Central memory CD4-positive, alpha-beta T cell (primary cell): ENCODE measurements around the gene CACNA1G.

Experiments used
- DNase-seq: peaks from one replicate; pipeline ENCODE4 v3.0.0; 2022

The CACNA1G gene

DNA sequence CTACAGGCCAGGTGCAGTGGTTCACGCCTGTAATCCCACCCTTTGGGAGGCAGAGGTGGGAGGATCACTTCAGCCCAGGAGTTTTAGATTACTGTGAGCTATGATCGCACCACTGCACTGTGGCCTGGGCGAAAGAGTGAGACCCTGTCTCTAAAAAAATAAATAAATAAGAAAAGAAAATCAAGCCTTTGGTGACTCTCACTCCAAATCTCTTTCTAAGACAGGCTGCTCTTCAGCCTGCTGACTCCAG lies 75.1 kb downstream of the CACNA1G start:
- DNase-seq = no peak

GRCh38 chr17:50635982-50636803 lies 75.7 kb downstream of the CACNA1G start:
- no peak for DNase-seq

DNA sequence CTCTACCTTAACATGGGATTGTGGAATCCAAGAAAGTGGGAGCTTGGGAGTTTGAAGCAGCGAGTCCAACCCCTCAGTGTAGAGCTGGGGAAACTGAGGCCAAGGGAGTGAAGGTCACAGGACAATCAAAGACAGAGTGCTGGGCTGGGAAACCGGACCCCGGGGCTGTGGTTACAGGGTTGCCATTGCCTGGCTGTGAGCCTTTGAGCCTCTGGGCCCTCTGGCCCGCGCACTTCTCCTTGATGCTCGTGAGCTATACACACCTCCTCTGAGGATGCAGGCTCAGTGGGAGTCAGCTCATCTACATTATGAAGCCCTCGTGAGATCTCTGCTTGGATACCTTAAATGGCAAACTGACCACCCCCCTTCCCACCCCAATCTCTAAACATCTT lies 76.3 kb downstream of the CACNA1G start:
- no peak for DNase-seq

DNA sequence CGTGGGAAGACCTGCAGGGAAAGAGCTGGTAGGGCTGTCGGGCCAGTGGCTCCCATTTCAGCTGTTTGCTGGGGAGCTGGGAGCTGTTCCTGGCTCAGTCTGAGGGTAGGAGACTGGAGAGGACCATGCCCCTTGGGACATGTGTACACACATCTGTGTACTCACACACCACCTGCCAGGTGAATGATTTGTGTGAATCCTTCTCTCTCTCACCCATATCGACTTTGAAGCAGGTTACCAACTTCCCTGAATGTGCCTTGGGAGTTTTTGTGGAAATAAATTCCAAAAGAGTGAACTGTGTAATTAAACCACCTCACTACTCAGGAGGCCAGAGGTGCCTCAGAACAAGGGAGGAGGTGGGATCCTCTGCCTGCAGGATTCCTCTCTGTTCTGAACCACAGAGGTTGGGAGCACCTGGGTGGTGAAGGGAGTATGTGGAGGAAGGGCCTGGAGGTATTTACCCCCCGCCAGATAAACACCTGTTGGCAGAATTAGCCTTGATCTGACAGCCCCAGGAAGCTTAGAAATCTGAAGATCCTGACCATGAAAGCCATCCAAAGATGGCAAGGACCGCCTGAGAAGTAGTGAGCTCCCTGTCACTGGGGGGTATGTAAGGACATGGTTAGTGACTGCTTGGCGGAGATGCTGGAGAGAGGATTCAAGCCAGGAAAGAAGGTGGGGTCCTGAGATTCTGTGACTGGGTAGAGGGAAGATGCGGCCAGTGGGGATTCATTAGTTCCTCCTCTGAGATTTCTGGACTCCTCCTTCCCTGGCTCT lies 77.5 kb downstream of the CACNA1G start:
- DNase-seq = no peak

GRCh38 chr17:50638606-50638965 lies 78.1 kb downstream of the CACNA1G start:
- DNase-seq = no peak

GRCh38 chr17:50638966-50639713 lies 78.6 kb downstream of the CACNA1G start:
- DNase-seq = no peak

DNA sequence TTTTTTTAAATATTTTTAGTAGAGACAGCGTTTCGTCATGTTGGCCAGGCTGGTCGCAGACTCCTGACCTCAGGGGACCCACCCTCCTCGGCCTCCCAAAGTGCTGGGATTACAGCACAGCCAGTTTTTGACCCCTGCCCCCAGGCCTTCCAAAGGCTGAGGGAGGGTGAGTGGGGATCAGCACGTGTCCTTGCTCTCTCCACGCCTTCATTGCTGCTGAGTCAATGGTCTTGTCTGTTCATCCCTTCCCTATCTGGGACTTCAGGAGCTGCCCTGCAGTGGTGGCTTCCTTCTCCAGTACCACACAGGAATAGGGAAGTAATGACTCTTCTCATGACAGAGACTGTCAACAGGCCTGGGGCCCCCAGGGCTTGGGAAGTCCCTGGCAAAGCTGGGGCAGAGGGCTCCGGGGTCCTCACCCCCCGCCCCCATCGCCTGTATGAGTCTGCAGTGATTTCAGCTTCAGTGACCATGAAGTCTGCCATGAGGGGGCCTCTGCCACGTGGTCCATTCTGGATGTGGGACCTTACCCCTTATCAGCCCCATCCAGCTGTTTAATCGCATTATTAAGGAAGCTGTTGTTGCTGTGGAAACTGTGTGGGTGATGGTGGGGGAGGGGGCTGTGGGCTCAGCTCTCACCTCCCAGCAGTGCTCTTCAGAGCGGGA lies 80.3 kb downstream of the CACNA1G start:
- DNase-seq = no peak

- DNase-seq = no peak
Observed at GRCh38 chr17:50641357-50641756, 80.8 kb downstream of the CACNA1G start.

DNA sequence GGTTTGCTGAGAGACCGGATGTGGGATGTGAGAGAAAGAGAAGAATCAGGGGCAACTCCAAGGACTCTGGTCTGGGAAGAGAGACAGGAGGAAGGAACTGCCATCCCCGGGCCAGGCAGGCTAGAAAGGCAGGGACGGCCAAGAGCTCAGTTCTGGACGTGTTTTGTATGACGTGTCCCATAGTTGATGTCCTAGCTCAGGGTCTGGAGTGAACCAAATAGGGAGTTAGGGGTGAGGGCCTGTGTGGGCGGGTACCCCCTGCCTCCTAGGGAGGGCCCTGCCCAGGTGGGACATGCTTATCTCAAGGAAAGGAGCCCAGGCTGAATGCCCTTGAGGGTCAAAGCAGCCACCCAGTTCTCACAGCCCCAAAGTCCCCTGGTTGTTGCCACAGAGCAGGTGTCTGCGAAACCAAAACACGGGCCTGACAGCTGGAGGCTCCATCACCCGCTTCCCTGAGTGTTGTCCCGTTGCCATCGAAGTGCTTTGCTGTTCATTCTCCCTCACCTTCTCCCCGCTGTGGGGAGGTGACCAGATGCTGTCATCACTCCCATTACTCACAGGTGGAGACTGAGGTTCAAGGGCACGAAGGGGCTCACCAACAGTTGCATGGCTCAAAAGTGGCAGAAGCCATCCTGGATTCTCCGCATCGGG lies 81.7 kb downstream of the CACNA1G start:
- DNase-seq = no peak

DNA sequence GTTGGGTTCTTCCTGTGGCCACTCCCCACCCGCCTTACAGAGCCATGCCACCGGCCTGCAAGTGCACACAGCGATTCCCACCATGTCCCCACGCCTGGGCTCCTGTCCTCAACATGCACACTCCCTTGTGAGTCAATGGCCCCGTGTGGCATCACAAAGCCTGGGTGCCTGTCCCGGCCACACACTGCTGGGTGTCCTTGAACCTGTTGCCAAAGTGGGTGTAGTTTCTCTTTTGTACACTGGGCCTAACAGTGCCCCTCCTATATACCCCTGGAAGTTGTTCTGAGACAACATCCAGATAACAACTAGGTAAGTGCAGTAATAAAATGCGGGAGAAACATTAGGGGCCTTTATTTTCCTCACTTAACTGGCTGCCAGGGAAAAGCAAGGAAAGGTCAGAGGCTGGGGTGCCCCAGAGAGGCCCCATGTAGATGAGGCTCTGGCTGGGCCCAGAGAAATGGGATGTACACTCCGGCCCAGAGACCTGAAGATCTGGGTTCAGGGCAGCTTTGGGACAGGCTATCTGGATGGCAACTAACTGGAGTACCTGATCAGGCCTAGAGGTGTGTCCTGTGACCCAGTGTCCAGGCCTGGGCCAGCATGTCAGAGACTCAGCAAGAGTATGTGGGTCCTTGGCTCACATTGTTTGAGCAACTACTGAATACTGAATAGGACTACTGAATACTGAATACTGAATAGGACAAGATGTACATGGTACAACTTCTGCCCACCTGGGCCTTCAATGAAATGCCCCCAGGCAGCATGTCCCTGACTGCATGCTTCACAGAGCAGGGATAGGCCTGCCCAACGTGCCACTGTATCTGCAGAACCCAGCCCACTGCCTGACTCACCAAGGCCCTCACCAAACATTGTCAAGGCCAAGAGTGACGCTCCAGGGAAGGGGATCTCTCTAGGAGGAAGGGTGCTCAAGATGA lies 82.5 kb downstream of the CACNA1G start:
- no peak for DNase-seq

GRCh38 chr17:50645748-50646682 lies 85.5 kb downstream of the CACNA1G start:
- DNase-seq = no peak

DNA sequence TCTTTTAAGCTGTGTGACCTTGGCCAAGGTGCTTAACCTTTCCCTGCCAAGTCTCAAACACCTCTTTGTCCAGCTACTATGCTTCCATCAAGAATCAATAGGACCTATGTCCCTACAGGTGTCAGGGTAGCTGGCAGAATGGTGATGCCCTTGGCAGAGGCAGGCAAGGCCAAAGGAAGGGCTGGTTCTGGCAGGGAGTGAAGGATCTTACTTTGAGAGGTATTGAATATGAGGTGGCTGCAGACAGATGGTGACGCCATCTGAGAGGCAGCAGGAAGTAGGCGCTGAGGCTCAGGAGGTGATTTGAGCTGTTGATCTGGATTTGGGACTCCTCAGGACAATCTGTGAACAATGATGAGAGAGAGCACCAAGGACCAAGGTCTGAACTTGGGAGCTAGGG lies 86.7 kb downstream of the CACNA1G start:
- DNase-seq = no peak

DNA sequence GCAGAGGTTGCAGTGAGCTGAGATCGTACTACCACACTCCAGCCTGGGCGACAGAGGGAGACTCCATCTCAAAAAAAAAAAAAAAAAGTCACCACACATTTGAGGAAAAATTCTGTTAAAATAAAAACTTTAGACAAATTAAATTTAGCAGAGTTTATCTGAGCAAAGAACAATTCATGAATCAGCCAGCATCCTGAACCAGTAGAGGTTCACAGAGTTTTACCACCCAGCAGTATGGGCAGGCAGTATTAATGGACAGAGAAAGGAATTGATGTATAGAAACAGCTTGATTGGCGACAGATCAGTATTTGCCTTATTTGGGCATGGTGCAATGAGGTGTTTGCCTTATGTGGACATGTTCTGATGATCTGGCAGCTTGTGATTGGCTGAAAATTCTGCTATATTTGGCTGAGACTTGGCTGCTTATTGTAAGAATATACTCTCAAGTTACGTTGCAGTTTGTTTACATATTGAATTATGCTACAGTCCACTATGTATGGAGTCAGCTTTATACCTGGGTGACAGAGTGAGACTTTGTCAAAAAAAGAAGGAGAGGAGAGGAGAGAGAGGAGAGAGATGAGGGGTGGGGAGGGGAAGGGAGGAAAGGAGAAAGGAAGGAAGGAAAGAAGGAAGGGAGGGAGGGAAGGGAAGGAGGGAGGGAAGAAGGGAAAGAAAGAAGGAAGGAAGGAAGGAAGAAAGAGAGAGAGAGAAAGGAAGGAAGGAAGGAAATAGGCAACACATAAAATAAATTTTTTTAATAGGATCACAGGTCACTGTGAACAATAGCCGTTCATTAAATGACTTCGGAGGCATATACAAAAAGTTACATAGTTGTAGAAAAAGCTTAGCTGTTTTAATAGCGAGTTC lies 88.8 kb downstream of the CACNA1G start:
- no peak for DNase-seq

GRCh38 chr17:50651661-50652060 lies 91.1 kb downstream of the CACNA1G start:
- no peak for DNase-seq

DNA sequence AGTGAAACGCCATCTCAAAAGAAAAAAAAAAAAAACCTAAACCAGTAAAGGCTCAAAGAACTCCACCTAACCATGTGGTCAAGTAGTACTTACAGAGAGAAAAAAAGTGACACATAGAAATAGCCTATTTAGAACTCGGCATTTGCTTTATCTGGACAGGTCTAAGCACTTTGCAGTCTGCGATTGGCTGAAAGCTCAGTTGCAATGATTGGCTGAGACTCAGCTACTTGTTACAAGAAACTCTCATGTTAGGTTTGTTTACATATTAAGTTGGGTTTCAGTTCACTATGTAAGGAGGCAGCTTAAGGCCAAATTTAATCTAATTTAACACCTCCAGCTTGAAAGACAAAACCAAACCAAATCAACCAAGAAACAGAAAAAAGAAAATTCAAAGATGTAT lies 93.2 kb downstream of the CACNA1G start:
- DNase-seq = no peak

DNA sequence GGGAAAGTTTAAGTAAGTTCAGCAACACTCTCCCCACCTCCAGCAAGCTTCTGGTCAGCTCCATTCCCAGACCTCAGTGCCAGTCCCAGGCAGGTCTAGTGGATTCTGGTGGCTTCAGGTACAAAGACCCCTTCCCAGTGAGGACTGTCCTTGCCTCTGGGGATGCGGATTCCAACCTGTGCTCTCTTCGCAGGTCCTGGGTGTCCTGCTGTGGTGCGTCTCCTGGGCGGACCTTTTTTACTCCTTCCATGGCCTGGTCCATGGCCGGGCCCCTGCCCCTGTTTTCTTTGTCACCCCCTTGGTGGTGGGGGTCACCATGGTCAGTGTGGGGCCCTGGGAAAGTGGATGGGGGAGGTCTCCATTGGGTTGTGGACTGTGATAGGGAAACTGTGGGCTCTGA lies 96.0 kb downstream of the CACNA1G start:
- DNase-seq = no peak

- no peak for DNase-seq
Observed at GRCh38 chr17:50657054-50657453, 96.5 kb downstream of the CACNA1G start.

DNA sequence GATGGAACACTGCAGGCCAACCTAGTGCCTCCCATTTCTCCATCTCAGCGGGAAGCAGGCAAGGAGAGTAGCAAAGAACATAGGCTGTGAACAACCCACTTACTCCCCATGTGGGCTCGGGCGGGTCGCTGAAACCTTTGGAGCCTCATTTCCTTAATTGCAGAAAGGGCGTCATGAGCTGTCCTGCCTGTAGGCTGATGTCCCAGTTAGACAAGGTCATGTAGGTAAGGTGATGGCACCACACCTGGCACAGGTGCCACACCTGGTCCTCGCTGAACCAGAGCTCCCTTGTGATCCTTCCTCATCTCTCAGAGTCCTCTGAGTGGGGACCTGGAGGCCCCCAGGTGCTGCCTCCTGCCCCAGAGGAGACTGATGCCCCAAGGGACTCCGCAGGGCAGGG lies 97.1 kb downstream of the CACNA1G start:
- DNase-seq = no peak

DNA sequence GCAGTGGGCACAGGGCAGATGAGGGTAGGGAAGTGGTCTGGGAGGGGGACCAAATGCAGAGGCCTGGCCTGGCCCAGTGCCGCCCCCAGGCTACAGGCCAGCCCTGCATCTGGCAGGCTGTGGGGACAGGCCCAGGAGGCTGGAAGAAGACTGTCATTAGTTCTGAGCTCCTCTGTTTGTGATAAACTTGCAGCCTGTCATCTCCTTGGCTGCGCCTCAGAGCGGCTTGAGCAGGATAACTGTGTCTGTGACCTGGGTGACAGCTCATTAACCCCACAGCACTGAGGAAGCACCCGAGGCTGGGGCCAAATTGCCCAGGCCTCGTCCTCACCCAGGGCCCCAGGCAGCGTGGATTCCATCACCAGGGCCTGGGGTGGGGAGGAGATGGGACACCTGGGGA lies 98.1 kb downstream of the CACNA1G start:
- no peak for DNase-seq

DNA sequence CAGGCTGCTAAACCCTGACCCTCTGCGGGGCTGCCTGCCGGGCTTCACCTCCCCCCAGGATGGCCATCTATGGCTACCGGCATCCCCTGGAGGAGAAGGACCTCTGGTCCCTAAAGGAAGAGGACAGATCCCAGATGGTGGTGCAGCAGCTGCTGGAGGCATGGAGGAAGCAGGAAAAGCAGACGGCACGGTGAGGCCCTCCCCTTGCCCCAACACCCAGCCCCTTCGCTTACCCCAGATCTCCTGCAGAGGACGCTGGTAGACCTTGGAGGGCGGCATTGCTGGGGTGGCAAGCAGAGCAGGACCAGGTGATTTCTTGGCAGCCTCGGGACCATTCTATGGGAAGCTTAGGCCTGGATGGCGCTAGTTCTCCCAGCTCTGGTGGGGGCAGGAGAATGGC lies 98.7 kb downstream of the CACNA1G start:
- DNase-seq = no peak
